GM12891 (cell line): ENCODE results near the gene MERTK.

Source experiments
- POLR2A ChIP-seq: IDR thresholded peaks from 2 replicates; pipeline ENCODE4 v1.6.1; 2011; ENCODE audit warnings: low read depth, low read length, control low read depth
- POLR2AphosphoS5 ChIP-seq: IDR thresholded peaks from 2 replicates; pipeline ENCODE4 v1.6.1; 2011; ENCODE audit warnings: low read depth, low read length, control low read depth
- SPI1 ChIP-seq: IDR thresholded peaks from 2 replicates; pipeline ENCODE4 v1.6.1; 2011; ENCODE audit warnings: low read depth, low read length, control low read depth

GRCh38 chr2:111930875-111931274 is 32.5 kb downstream of the MERTK start:
- no peak for TF ChIP-seq POLR2A
- TF ChIP-seq SPI1: no peak
- no peak for TF ChIP-seq POLR2AphosphoS5
